HPDE6-E6E7 (cell line): ENCODE data around the gene ACTN1.

Source experiments
- DNase-seq: peaks from one replicate; pipeline ENCODE4 v3.0.0; 2011; ENCODE audit warnings: missing footprints; ENCODE audit errors: extremely low spot score

The ACTN1 gene

DNA sequence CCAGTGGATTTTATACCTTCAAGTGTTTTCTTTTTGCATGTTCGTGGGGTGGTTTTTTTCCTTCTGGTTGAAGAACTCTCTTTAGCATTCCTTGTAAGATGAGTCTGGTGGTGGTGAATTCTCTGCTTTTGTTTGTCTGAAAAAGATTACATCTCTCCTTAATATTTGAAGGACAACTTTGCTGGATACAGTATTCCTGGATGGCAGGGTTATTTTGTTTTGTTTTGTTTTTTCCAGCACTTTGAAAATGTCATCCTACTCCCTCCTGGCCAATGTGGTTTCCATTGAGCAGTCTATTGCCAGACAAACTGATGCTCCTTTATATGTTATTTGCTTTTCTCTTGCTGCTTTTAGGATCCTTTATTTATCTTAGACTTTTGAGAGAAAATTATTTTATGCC, 143.0 kb downstream of the ACTN1 start:
- DNase-seq, result no peak

DNA sequence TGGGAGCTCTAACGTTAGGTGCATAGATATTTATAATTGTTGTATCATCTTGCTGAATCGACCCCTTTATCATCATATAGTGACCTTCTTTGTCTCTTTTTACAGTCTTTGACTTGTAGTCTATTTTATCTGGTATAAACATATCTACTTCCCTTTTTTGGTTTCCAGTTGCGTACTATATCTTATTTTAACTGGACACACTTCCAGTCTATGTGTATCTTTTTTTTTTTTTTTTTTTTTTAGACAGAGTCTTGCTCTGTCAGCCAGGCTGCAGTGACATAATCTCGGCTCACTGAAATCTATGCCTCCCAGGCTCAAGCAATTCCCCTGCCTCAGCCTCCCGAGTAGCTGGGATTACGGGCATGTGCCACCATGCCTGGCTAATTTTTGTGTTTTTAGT, 144.3 kb downstream of the ACTN1 start:
- DNase-seq, result no peak

DNA sequence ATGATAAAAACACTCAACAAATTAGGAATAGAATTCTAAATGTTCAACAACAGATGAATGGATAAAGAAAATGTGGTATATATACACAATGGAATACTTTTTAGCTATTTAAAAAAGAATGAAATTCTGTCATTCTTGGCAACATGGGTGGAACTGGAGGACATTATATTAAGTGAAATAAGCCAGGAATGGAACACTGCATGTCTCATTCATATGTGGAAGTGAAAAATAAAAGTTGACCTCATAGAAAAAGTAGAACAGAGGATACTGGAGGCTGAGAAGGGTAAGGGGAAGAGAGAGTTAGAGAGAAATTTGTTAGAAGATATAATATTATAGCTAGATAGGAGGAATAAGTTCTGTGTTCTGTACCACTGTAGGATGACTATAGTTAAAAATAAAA, 150.4 kb downstream of the ACTN1 start:
- no peak for DNase-seq

DNA sequence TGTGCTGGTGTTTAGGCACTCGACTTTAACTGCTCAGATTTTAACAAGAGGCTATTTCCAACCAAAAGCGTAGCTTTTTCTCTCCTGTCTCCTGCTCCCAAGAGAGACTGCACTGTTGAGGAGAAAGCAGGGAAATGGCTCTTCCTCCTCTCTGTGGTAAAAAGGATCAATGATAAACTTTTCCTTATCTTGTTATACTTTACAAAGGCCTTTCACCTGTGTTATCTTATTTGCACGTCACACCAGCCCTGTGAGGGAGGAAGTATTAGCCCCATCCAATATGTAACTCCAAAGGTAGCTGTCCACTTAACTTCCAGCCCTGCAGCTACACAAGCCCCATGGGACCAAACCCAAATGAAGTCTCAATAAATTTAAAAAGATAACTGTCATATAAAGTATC, 153.4 kb downstream of the ACTN1 start:
- DNase-seq, result no peak

DNA sequence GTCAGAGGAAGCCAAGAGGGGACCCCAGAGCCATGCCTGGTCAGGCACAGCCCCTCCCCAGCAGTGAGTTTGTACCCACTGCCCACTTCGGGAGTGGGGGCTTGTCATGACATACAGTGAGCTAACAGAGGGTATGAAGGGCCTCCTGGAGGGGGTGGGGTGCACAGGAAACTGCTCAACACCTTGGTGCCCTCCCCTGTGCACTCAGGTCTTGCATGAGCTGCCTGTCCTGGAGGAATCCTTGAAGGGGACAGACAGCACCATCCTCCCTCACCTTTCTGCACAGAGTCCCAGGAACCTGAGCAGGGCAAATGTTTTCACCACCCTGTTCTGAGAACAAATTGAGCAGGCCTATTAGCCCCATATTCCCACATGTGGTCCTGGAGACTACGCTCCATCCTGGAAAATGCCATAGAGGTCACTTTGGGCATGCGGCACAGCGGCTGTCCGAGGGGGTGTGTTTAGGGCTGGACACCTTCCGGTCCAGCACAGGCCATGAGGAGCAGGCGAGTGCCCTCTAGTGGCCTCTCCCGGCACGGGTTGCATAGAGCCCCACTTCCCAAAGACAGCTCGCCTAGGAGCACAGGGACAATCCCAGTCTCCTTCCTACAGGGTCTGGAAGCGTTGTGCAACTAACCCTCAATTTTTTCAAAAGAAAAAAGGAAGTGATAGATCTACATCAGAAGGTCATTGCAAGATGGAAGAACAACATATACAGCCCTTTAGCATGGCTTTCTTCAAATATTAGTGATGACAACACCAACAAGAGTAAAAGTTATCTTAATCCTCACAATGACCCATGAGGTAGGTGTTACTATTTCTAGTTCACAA, 154.4 kb downstream of the ACTN1 start:
- DNase-seq, result peak; percentile 80

DNA sequence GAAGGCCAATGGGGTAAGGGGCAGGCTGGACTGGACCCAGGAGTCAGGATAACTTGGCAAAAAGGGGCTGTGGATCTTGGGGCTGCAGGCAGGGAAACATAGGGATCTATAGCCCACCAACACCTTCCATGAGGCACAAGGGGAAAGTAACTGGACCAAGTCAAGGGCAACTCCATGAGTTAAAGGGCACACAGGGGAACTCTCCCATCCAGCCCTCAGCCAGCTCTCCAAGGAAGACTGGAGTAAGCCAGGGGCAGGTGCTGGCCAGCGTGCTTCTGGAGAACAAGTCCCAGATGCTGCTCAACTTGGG, 154.9 kb downstream of the ACTN1 start:
- DNase-seq, result no peak
